Activated T-cell treated with anti-CD3 and anti-CD28 coated beads for 1 hour (primary cell): ENCODE measurements around the gene MICU2.
"Not testable (repeated sequence)": the region's sequence is repeated elsewhere in the genome, so short reads cannot be mapped to it uniquely, and the experiment has no call there.

Source experiments
- DNase-seq: peaks from one replicate; pipeline ENCODE4 v3.0.0-alpha.2; 2020; ENCODE audit warnings: low read depth

MICU2 gene

DNA sequence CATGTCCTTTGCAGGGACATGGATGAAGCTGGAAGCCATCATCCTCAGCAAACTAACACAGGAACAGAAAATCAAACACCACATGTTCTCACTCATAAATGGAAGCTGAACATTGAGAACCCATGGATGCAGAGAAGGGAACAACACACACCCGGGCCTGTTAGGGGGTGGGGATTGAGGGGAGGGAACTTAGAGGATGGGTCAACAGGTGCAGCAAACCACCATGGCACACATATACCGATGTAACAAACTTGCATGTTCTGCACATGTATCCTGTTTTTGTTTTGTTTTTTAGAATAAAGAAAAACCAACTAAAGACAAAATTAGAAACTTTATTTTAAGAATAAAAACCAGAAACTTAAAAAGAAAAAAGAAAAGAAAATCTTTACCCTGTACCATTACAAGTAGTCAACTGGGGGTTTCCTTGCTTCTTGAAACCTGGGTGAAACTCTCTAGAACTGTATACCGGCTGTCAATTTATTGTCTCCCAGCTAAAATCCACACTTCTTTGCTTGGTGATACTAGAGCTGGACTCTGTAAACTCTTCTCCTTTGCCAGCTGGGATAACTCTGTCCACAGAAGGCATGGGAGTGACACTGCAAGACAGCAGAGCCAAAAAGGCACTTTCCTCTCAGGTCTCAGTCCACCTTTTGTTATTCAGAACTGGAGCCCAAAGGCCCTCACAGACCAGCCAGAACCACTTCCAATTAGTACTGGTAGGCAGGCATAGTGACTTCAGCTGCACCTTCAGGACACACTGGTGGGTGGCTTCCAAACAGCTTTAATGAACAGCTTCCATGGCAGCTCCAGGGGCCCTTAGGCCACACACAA is 9.0 kb downstream of the MICU2 start:
- no peak for DNase-seq

GRCh38 chr13:21590665-21591456 is 13.1 kb downstream of the MICU2 start:
- not testable (repeated sequence) for DNase-seq

- DNase-seq = no peak
These were observed 13.7 kb downstream of the MICU2 start for GRCh38 chr13:21590231-21590630.

DNA sequence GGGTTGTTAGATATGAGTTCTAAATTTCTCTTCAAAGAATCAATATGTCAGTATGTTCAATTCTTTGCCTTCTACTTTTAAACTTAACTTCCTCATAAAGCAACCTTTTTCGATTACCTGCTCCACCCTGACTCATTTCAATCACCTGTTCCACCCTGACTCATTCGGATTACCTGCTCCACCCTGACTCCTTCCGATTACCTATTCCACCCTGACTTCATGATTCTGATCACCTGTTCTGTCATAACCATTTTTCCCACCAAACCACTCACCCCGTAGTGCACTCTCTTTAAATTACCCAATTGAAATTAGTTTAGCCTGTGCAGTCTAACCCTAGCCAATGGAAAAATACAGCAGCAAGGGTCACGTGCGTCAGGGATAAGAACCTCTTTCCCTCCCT is 14.5 kb downstream of the MICU2 start:
- not testable (repeated sequence) for DNase-seq

- DNase-seq = not testable (repeated sequence)
These were observed 15.6 kb downstream of the MICU2 start for GRCh38 chr13:21588411-21588810.

DNA sequence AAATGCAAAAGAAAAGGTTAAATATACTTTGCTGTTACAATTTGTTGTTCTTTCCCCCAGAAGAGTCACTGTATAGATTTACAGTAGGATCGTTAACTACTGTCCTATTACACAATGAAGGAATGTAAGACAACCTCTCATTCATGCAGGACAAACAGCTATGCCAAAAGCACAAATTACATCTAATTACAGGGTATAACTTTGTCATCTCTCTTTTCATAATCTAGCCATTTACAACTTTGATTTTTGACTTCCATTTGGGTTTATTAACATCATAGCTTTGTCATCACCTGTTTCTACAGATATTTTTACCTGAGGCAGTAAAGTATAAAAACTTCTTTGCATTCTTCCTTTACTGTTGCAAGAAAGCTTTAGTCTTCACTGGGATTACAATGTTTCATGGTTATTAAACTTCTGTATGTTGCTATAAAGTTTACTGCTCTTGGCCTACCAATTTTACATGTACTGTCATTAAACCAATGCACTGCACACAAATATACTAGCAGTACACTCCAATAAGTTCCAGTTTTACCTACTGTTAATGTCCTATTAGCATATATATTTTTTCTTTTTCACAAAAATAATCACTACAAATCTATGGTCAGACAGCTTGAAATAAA is 18.9 kb downstream of the MICU2 start:
- no peak for DNase-seq

GRCh38 chr13:21583478-21583877 is 20.5 kb downstream of the MICU2 start:
- no peak for DNase-seq

DNA sequence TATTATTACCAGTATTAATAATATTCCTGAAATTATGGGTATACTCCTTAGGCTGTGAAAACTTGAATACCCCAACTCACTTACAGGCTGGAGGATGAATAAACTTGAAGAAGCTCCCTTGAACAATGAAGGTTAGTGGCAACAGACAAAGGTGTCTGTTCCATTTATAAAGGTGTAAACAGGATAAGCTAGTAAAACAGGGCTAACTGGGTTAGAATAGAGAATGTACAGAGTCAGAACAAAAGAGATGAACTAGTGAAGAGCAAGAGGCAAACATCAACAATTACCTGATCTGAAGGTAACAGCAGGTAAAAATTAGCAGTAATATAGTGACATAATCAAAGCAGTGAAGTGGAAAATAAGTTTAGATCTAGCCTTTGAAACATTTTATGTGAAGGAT is 23.2 kb downstream of the MICU2 start:
- DNase-seq = no peak

DNA sequence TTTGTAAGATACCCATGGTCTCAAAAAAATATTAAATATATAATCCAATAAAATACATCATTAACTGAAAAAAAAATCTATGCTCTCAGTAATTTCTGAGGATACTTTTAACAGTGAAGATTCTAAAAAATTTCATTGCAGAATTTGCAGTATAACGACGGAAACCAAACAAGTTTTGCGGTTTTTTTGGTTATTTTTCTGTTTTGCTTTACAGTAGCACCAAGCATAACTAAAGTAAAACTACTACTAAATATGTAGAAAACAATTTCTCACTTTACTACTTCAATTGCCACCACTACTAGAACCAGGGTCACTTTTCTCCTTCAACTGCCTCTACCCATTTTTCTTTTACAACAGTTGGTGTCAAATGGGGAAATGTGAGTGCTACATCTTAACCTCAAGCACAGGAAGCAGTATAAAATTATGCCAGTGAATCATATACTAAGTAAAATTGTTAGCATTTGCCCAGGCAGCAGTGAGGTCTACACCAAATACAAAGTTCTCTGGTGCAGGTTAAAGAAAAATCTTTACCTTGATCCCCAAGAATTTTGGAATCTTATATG is 24.1 kb downstream of the MICU2 start:
- no peak for DNase-seq

DNA sequence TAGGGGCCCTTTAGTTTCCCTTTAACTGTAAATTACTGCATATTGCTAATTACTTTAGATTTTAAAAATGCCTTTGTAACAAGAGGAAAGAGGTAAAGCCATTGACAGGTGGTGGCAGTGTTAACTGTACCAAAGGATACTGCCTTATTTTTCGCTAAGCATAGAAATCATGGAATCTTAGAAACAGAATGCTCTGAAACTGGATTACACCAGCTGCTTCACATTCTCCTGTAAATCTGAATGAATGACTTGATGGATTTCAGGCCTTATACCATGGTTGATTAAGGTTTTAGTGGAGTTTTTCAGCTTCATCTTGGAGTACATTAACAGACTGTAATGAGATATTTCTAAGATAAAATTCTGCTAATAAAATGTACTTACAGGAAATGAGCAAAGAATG is 25.2 kb downstream of the MICU2 start:
- no peak for DNase-seq

- no peak for DNase-seq
These were observed 27.5 kb downstream of the MICU2 start for GRCh38 chr13:21576426-21576825.

DNA sequence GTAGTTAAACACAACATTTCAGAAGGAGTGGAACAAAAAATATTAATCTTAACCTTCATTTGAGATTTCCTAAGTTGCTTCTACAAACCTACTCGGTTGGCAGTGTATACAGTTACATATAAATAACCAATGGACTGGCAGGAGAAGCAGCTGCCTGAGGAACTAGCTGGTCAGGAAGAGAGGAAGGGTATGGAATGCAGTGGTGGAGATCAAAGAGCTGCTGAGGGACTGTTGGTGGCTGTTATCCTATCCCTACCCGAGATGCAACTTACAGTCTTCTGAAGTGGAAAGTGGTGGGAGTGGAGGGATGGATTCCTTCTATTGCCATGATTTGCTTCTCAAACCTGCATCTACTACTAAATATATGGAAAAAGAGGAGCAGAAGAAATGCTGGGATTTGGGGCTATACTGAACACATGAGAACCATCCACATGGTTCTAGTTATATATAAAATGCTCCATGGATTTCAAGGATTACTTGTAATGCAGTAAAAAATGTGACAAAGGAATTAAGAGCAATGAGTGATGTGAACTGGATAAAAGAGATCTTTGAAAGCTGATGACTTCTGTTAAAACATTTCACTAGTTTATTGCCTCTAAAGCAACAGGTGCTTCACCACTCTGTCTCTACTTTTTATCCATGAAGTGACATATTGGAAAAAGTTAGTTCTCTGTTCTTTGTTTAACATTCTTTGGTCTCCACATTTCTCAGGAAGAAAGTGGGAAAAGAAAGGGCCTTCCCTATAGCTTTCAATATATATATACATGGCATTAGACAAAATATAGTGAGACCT is 29.9 kb downstream of the MICU2 start:
- no peak for DNase-seq

DNA sequence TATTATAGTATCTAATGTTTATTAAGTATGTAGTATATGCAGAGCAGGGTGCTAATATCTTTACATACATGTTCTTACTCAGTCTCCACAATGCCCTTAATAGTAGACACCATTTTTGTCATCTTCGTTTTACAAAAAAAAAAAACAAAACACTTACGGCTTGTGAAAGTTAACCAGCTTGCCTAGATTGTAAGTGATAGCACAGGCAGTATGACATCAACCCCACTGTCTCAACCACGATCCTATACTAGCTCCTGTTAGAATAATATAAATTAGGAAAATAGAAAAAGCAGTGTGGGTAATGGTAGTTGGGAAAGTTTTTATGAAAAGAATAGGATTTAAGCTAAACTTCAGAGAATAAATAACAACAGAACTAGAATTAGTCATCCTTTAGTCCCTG is 34.3 kb downstream of the MICU2 start:
- no peak for DNase-seq

- DNase-seq = no peak
These were observed 35.1 kb downstream of the MICU2 start for GRCh38 chr13:21568854-21569253.

DNA sequence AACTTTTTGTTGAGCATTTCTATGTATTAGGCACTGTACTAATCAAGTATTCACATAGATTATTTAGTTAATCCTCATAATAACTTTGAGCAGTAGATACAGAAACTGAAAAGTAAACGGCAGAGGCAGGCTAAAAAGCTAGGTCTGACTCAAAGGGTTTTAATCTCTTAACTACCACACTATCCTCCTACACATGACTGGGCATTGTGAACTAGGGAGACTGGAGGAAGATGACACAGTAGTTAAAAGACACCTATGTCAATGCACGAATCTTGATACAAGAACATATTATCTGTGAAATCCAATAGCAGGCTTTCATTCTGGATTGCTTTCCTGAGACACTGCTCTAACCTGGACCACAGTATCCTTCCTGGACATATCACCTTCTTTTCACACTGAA is 36.3 kb downstream of the MICU2 start:
- no peak for DNase-seq

- no peak for DNase-seq
These were observed 46.0 kb downstream of the MICU2 start for GRCh38 chr13:21557995-21558394.

- DNase-seq = no peak
These were observed 47.9 kb downstream of the MICU2 start for GRCh38 chr13:21556051-21556450.

GRCh38 chr13:21553261-21553660 is 50.7 kb downstream of the MICU2 start:
- not testable (repeated sequence) for DNase-seq

- no peak for DNase-seq
These were observed 53.1 kb downstream of the MICU2 start for GRCh38 chr13:21550918-21551317.

DNA sequence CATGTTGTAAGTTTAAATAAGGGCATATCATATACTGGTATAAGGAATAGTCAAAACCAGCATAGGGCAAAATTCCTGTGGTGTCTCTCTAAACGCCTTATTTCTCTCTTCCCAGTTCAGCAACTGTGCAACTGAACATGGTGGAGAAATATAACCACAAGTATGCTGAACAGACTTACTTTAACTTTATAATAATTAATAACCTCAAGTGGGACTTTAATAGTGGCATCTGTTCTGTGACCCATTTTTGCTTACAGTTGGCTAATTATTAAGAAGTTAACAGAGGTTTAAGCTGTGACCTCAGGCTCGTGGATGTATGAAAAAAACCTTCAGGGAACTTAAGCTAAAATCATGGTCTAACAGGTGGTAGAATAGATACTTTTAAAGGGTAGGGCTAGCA is 54.3 kb downstream of the MICU2 start:
- no peak for DNase-seq

GRCh38 chr13:21548577-21548976 is 55.4 kb downstream of the MICU2 start:
- DNase-seq = no peak

DNA sequence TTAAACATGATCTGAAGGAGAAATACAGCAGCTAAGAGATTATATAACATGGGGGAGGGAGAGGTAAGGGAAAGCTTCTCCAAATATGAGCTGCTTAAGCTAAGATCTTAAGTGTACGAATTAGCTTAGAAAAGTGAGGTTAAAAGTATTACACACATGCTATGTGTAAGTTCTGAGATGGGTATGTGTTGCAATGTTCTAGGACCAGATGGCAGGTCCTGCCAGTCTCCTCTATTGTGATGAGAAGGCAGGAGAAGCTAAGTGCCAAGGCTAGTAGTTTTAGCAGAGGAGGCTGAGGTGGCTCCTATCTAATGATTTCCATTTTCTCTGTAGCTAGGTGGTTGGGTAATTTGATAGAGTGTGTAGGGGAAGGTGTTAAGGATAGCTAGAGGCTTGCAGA is 57.6 kb downstream of the MICU2 start:
- DNase-seq = no peak
